ENCODE results near the gene AREG. TPM values are rescaled to one million over a fixed set of nuclear protein-coding genes. Genes with fewer than 3 reads are reported as not detected.

Gene AREG
- total RNA-seq, 1 experiment from 2014 or later = 203 TPM

DNA sequence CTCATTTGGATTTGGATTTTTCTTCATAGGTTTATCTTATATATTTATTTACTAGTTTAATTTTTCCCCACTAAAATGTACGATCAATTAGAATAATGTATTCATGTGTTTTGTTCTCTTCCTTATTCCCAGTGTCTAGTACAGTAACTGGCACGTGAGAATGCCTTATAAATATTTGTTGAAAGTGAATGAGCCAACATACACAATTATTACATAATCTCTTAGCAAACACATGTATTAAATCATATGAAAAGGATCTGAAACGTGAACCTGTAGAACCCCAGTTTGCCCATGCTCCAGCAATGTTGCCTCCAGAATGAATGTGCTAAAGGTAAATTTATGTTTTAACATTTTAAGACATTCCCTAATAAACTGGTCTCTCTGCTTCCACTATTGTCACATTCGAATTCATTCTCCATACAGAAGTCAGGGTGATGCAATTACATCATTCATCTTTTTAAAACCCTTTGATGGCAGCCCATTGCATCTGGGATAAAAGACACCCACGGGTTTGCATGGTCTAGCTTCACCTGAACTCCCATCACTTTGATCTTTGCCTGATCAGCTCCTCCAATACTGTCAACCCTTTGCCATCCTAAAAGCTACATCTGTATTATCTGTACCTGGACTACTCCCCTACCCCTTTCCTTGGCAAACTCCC is 30.7 kb upstream of the AREG start:
- Histone ChIP-seq H3K4me3 (ENCODE audit: low read length) (no peak overlapping the region), H3K4me2 (ENCODE audit: low read length) (no peak overlapping the region), H3K9me2 (replicated peaks; ENCODE audit: low read length) (no peaks in the 10 kb centered on the region), H3F3A (ENCODE audit: low read length, unreplicated experiment) (no peaks in the 10 kb centered on the region), H4K20me1 (ENCODE audit: low read length) (no peaks in the 10 kb centered on the region), H2AFZ (ENCODE audit: low read length) (no peak overlapping the region), H3K79me2 (ENCODE audit: low read length) (no peaks in the 10 kb centered on the region), H3K27me3 (ENCODE audit: low read length) (no peaks in the 10 kb centered on the region), H3K9me3 (ENCODE audit: low read length) (no peaks in the 10 kb centered on the region), H3K27ac (ENCODE audit: low read length) (no peak overlapping the region), H3K4me1 (ENCODE audit: insufficient read depth, low read length) (peaks cover 21% of the 10 kb centered on the region), H3K9ac (ENCODE audit: low read length) (no peak overlapping the region), H3K36me3 (ENCODE audit: low read depth, low read length) (no peaks in the 10 kb centered on the region)
- no TSS peak for BruUV-seq (replicated peaks)
- intact Hi-C loops (cut with micrococcal nuclease) = no loop called here
- ChIA-PET CTCF (no interaction called here), POLR2A (ENCODE audit: unreplicated experiment) (no interaction called here)
- ATAC-seq = no peak
- TF ChIP-seq EZH2 (IDR thresholded peaks at IDR 0.05; ENCODE audit: low read length, unreplicated experiment) (no peak), CTCF (conservative IDR thresholded peaks at IDR 0.05; ENCODE audit: low read depth, low read length) (no peak), EZH2phosphoT487 (IDR thresholded peaks at IDR 0.05; ENCODE audit: borderline replicate concordance, low read length) (no peak)
- no peak for DNase-seq

- no TSS peak for BruUV-seq (replicated peaks)
- no peaks in the 10 kb centered on the region for H3F3A ChIP-seq (ENCODE audit: low read length, unreplicated experiment)
- H3K4me2 ChIP-seq (ENCODE audit: low read length) = no peak overlapping the region
- TF ChIP-seq CTCF (conservative IDR thresholded peaks at IDR 0.05; ENCODE audit: low read depth, low read length) (no peak), EZH2phosphoT487 (IDR thresholded peaks at IDR 0.05; ENCODE audit: borderline replicate concordance, low read length) (no peak), EZH2 (IDR thresholded peaks at IDR 0.05; ENCODE audit: low read length, unreplicated experiment) (no peak)
- H3K4me1 ChIP-seq (ENCODE audit: insufficient read depth, low read length) = peaks cover 21% of the 10 kb centered on the region
- DNase-seq (no peak), ATAC-seq (no peak)
- intact Hi-C loops (cut with micrococcal nuclease) = no loop called here
- ChIA-PET POLR2A (ENCODE audit: unreplicated experiment) (interaction anchor here (0.6 kb wide), 1 partner anchor 36 kb away, joined by 3 read pairs; no protein-coding TSS in a partner anchor), CTCF (no interaction called here)
- H3K79me2 ChIP-seq (ENCODE audit: low read length) = no peaks in the 10 kb centered on the region
- H3K36me3 ChIP-seq (ENCODE audit: low read depth, low read length) = no peaks in the 10 kb centered on the region
- H4K20me1 ChIP-seq (ENCODE audit: low read length) = no peaks in the 10 kb centered on the region
- H3K4me3 ChIP-seq (ENCODE audit: low read length) = no peak overlapping the region
- H3K9me3 ChIP-seq (ENCODE audit: low read length) = no peaks in the 10 kb centered on the region
- H3K9ac ChIP-seq (ENCODE audit: low read length) = no peak overlapping the region
- H3K9me2 ChIP-seq (replicated peaks; ENCODE audit: low read length) = no peaks in the 10 kb centered on the region
- no peaks in the 10 kb centered on the region for H3K27me3 ChIP-seq (ENCODE audit: low read length)
- H3K27ac ChIP-seq (ENCODE audit: low read length) = no peak overlapping the region
- H2AFZ ChIP-seq (ENCODE audit: low read length) = no peak overlapping the region
Observed at GRCh38 chr4:74415602-74416300, 29.2 kb upstream of the AREG start.

All from PC-3 (cell line).